GM21381 (cell line): ENCODE results near the gene MAP6.

Experiments
- ATAC-seq: cut with Tn5 transposase; IDR thresholded peaks from one replicate; pipeline ENCODE4 v1.9.1; 2021; ENCODE audit warnings: mild to moderate bottlenecking, moderate library complexity; ENCODE audit not compliant: unreplicated experiment

The MAP6 gene

GRCh38 chr11:75571625-75572024 is 97.2 kb downstream of the MAP6 start:
- no peak for ATAC-seq

- no peak for ATAC-seq
Observed at GRCh38 chr11:75570559-75571139, 98.2 kb downstream of the MAP6 start.

GRCh38 chr11:75568616-75569219 is 100.1 kb downstream of the MAP6 start:
- ATAC-seq: no peak

GRCh38 chr11:75567971-75568370 is 100.9 kb downstream of the MAP6 start:
- ATAC-seq: no peak

- no peak for ATAC-seq
Observed at GRCh38 chr11:75566763-75567279, 102.0 kb downstream of the MAP6 start.

GRCh38 chr11:75565916-75566762 is 102.7 kb downstream of the MAP6 start:
- no peak for ATAC-seq

- ATAC-seq: no peak
Observed at GRCh38 chr11:75565221-75565814, 103.5 kb downstream of the MAP6 start.

GRCh38 chr11:75563978-75564552 is 104.8 kb downstream of the MAP6 start:
- no peak for ATAC-seq

GRCh38 chr11:75563501-75563977 is 105.3 kb downstream of the MAP6 start:
- ATAC-seq: no peak

GRCh38 chr11:75562836-75563484 is 105.9 kb downstream of the MAP6 start:
- no peak for ATAC-seq

GRCh38 chr11:75562048-75562835 is 106.6 kb downstream of the MAP6 start, which contains the start of gene SERPINH1:
SERPINH1 (plus strand) TSS chr11:75562253; CDS start chr11:75566350, 4,097 bp downstream.
- peak; percentile 66 for ATAC-seq

GRCh38 chr11:75561426-75562047 is 107.3 kb downstream of the MAP6 start:
- no peak for ATAC-seq

- ATAC-seq: no peak
Observed at GRCh38 chr11:75560644-75561043, 108.2 kb downstream of the MAP6 start.

- no peak for ATAC-seq
Observed at GRCh38 chr11:75558939-75559843, 109.6 kb downstream of the MAP6 start.

- no peak for ATAC-seq
Observed at GRCh38 chr11:75557666-75558494, 111.0 kb downstream of the MAP6 start.

GRCh38 chr11:75556275-75556674 is 112.6 kb downstream of the MAP6 start:
- ATAC-seq: no peak
